Dendritic cell treated with granulocyte-macrophage colony-stimulating factor and Interleukin-4, amounts not matched to agents 40 ng/mL and 50 ng/mL, for 4 days (primary cell): ENCODE measurements around the gene PDE7B.

Experiments used
- H3K27ac Mint-ChIP-seq: one replicate; pipeline ENCODE4 v1.8.0; 2022; ENCODE audit warnings: mild to moderate bottlenecking, mixed read lengths
- H3K27me3 Mint-ChIP-seq: one replicate; pipeline ENCODE4 v1.8.0; 2022; ENCODE audit warnings: mild to moderate bottlenecking, mixed read lengths
- H3K36me3 Mint-ChIP-seq: one replicate; pipeline ENCODE4 v1.8.0; 2022; ENCODE audit warnings: low read depth, mixed read lengths
- H3K4me1 Mint-ChIP-seq: one replicate; pipeline ENCODE4 v1.8.0; 2022; ENCODE audit warnings: low read depth, mixed read lengths
- H3K4me3 Mint-ChIP-seq: one replicate; pipeline ENCODE4 v1.8.0; 2022; ENCODE audit warnings: mild to moderate bottlenecking, moderate library complexity, mixed read lengths
- H3K9me3 Mint-ChIP-seq: one replicate; pipeline ENCODE4 v1.8.0; 2022; ENCODE audit warnings: mixed read lengths
- intact Hi-C: fragments of 100-400 bp; cut with micrococcal nuclease; formaldehyde crosslinking; loops from one replicate; pipeline ENCODE4 v1.15.0; 2022

The PDE7B gene

DNA sequence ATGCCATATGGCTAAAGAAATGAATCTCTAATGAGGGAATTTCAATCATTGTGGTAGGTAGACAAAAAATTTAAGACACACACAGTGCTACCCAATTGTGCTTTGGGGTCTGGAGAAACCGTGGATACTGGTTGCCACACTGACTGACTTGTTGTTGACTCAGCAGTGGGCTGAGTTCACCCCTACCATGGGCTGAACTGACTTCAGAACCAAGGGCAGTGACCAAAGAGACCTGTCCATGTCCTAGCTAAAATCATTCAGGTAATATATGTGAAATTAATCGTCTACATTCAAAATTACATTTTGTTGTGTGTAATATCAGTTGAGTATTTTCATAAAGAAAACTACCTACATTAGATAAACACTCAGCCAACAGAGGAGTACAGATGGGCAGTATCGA lies 131.6 kb downstream of the PDE7B start:
- intact Hi-C loops, result no loop called here
- H3K27me3 Mint-ChIP-seq, result no peaks in the 10 kb centered on the region
- H3K9me3 Mint-ChIP-seq, result no peaks in the 10 kb centered on the region
- H3K4me3 Mint-ChIP-seq, result no peak overlapping the region
- H3K4me1 Mint-ChIP-seq, result peaks cover 15% of the 10 kb centered on the region
- H3K27ac Mint-ChIP-seq, result no peak overlapping the region
- no peaks in the 10 kb centered on the region for H3K36me3 Mint-ChIP-seq

- Mint-ChIP-seq H3K27me3 (no peaks in the 10 kb centered on the region), H3K9me3 (no peaks in the 10 kb centered on the region), H3K27ac (no peak overlapping the region), H3K36me3 (no peaks in the 10 kb centered on the region), H3K4me1 (peaks cover 16% of the 10 kb centered on the region), H3K4me3 (no peak overlapping the region)
- intact Hi-C loops, result no loop called here
Observed at GRCh38 chr6:135983718-135984343, 132.3 kb downstream of the PDE7B start.

DNA sequence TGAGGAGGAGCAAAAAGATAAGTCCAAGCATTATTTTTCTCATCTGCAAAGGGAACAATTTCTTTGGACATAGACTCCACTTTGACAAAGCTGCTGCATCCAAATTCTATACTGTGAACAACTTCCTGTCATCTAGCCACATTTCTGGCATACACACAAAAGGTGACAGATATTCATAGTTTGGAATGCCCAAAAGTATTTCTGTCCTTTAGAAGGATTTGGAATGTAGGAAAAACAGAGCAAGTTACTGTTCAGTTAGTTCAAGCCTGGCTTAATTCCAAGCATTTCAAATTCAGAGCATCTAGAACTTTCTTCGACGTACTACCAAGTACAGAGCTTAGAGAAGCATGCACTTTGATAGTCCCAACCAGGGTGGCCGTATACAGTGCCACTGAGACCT lies 134.0 kb downstream of the PDE7B start:
- intact Hi-C loops, result no loop called here
- no peaks in the 10 kb centered on the region for H3K9me3 Mint-ChIP-seq
- no peak overlapping the region for H3K4me3 Mint-ChIP-seq
- H3K27me3 Mint-ChIP-seq, result no peaks in the 10 kb centered on the region
- H3K27ac Mint-ChIP-seq, result no peak overlapping the region
- peaks cover 18% of the 10 kb centered on the region for H3K4me1 Mint-ChIP-seq
- H3K36me3 Mint-ChIP-seq, result no peaks in the 10 kb centered on the region

DNA sequence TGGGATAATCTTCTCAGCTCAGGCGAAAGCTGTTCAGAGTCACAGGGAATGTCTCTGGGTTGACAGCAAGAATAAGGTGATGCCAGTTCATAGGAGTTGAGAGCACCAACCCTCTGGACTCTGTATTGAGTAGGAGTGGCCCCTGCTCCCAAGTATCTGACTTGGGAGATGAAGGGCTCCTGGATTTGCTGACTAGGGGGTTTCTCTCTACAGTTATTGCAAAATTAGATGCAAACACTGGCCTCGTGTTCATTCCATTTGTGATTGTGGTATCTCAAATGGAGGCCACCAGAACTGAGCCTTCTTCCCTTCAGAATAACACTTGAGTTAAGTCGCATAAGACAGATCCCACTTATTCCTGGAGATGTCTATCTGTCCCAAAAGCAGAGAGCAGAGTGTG lies 135.7 kb downstream of the PDE7B start:
- Mint-ChIP-seq H3K4me3 (no peak overlapping the region), H3K4me1 (peaks cover 22% of the 10 kb centered on the region), H3K27ac (no peak overlapping the region)

GRCh38 chr6:135990439-135990838 lies 138.9 kb downstream of the PDE7B start:
- intact Hi-C loops, result no loop called here
- H3K9me3 Mint-ChIP-seq, result no peaks in the 10 kb centered on the region

More for the DNA sequence above, 135.7 kb downstream of the PDE7B start:
- H3K9me3 Mint-ChIP-seq, result no peaks in the 10 kb centered on the region
- H3K27me3 Mint-ChIP-seq, result no peaks in the 10 kb centered on the region
- intact Hi-C loops, result no loop called here
- H3K36me3 Mint-ChIP-seq, result no peaks in the 10 kb centered on the region

GRCh38 chr6:135990855-135991464 lies 139.5 kb downstream of the PDE7B start:
- H3K27me3 Mint-ChIP-seq, result no peaks in the 10 kb centered on the region
- H3K9me3 Mint-ChIP-seq, result no peaks in the 10 kb centered on the region
- intact Hi-C loops, result no loop called here
- H3K4me3 Mint-ChIP-seq, result no peak overlapping the region
- H3K36me3 Mint-ChIP-seq, result no peaks in the 10 kb centered on the region
- H3K27ac Mint-ChIP-seq, result no peak overlapping the region
- H3K4me1 Mint-ChIP-seq, result peaks cover 35% of the 10 kb centered on the region

More at GRCh38 chr6:135990439-135990838, 138.9 kb downstream of the PDE7B start:
- H3K36me3 Mint-ChIP-seq, result no peaks in the 10 kb centered on the region
- H3K4me1 Mint-ChIP-seq, result peaks cover 33% of the 10 kb centered on the region
- H3K4me3 Mint-ChIP-seq, result no peak overlapping the region
- no peak overlapping the region for H3K27ac Mint-ChIP-seq
- no peaks in the 10 kb centered on the region for H3K27me3 Mint-ChIP-seq

GRCh38 chr6:135992739-135993138 lies 141.2 kb downstream of the PDE7B start:
- no peak overlapping the region for H3K27ac Mint-ChIP-seq
- H3K4me3 Mint-ChIP-seq, result no peak overlapping the region
- peaks cover 32% of the 10 kb centered on the region for H3K4me1 Mint-ChIP-seq
- H3K27me3 Mint-ChIP-seq, result no peaks in the 10 kb centered on the region
- H3K36me3 Mint-ChIP-seq, result no peaks in the 10 kb centered on the region
- no peaks in the 10 kb centered on the region for H3K9me3 Mint-ChIP-seq
- intact Hi-C loops, result no loop called here

DNA sequence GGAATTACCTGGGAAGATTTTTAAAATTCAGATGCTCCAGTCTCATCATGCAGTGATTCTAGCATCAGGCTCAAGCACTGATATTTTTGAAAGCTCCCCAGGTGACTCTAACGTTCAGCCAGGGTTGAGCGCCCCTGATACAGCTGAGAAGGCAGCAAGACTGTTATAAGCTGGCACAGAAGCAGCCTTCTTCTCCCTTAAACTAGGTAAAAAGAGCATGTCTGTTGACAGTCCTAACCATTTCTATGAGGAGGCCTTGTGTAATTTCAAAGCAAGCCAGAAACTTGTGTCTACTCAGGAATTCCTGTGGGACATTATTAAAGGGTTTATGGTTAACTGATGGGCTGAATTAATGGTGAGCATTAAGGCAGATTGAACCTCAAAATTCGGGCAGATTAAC lies 141.9 kb downstream of the PDE7B start:
- Mint-ChIP-seq H3K9me3 (no peaks in the 10 kb centered on the region), H3K36me3 (no peaks in the 10 kb centered on the region), H3K4me1 (peaks cover 27% of the 10 kb centered on the region), H3K4me3 (no peak overlapping the region), H3K27ac (peak overlapping the region; percentile 22), H3K27me3 (no peaks in the 10 kb centered on the region)
- intact Hi-C loops, result no loop called here

GRCh38 chr6:135994857-135995544 lies 143.5 kb downstream of the PDE7B start:
- Mint-ChIP-seq H3K27ac (peak overlapping the region; percentile 60), H3K4me1 (peaks cover 27% of the 10 kb centered on the region), H3K27me3 (no peaks in the 10 kb centered on the region), H3K9me3 (peaks cover 9% of the 10 kb centered on the region), H3K36me3 (no peaks in the 10 kb centered on the region), H3K4me3 (no peak overlapping the region)
- intact Hi-C loops, result no loop called here

- Mint-ChIP-seq H3K36me3 (no peaks in the 10 kb centered on the region), H3K4me3 (no peak overlapping the region), H3K4me1 (peaks cover 25% of the 10 kb centered on the region), H3K27ac (peak overlapping the region; percentile 60), H3K9me3 (peaks cover 11% of the 10 kb centered on the region), H3K27me3 (no peaks in the 10 kb centered on the region)
- intact Hi-C loops, result no loop called here
Observed at GRCh38 chr6:135995545-135995898, 144.0 kb downstream of the PDE7B start.

- Mint-ChIP-seq H3K4me1 (peaks cover 21% of the 10 kb centered on the region), H3K27me3 (no peaks in the 10 kb centered on the region), H3K9me3 (peaks cover 23% of the 10 kb centered on the region), H3K36me3 (no peaks in the 10 kb centered on the region), H3K27ac (no peak overlapping the region), H3K4me3 (no peak overlapping the region)
- intact Hi-C loops, result no loop called here
Observed at GRCh38 chr6:135996668-135997067, 145.2 kb downstream of the PDE7B start.

DNA sequence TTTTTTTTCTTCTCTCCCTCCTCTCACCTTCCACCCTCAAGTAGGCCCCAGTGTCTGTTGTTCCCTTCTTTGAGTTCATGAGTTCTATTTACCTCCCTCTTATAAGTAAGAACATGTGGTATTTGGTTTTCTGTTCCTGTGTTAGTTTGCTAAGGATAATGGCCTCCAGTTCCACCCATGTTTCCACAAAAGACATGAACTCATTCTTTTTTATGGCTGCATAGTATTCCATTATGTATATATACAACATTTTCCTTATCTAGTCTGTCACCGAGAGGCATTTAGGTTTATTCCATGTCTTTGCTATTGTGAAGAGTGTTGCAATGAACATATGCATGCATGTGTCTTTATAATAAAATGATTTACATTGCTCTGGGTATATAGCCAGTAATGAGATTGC lies 147.9 kb downstream of the PDE7B start:
- H3K27ac Mint-ChIP-seq, result no peak overlapping the region
- H3K4me3 Mint-ChIP-seq, result no peak overlapping the region
- H3K27me3 Mint-ChIP-seq, result no peaks in the 10 kb centered on the region

GRCh38 chr6:136007345-136007744 lies 155.8 kb downstream of the PDE7B start:
- intact Hi-C loops, result no loop called here
- Mint-ChIP-seq H3K27me3 (no peaks in the 10 kb centered on the region), H3K9me3 (peaks cover 9% of the 10 kb centered on the region), H3K4me1 (peaks cover 24% of the 10 kb centered on the region), H3K4me3 (no peak overlapping the region), H3K27ac (no peak overlapping the region), H3K36me3 (no peaks in the 10 kb centered on the region)

More for the DNA sequence above, 147.9 kb downstream of the PDE7B start:
- peaks cover 23% of the 10 kb centered on the region for H3K9me3 Mint-ChIP-seq
- H3K36me3 Mint-ChIP-seq, result no peaks in the 10 kb centered on the region
- peaks cover 11% of the 10 kb centered on the region for H3K4me1 Mint-ChIP-seq
- intact Hi-C loops, result no loop called here

GRCh38 chr6:136011475-136011874 lies 160.0 kb downstream of the PDE7B start:
- Mint-ChIP-seq H3K36me3 (no peaks in the 10 kb centered on the region), H3K4me3 (no peak overlapping the region), H3K9me3 (peaks cover 7% of the 10 kb centered on the region), H3K4me1 (peaks cover 34% of the 10 kb centered on the region), H3K27ac (no peak overlapping the region), H3K27me3 (no peaks in the 10 kb centered on the region)
- intact Hi-C loops, result no loop called here
